HG03354 (cell line): ENCODE measurements around the gene RASD1.
"Not testable (repeated sequence)": the region's sequence is repeated elsewhere in the genome, so short reads cannot be mapped to it uniquely, and the experiment has no call there.

Experiments used
- ATAC-seq: cut with Tn5 transposase; IDR thresholded peaks from one replicate; pipeline ENCODE4 v1.9.1; 2021; ENCODE audit warnings: mild to moderate bottlenecking; ENCODE audit not compliant: unreplicated experiment, poor library complexity, severe bottlenecking

Gene RASD1

GRCh38 chr17:17480593-17481148 lies 15.5 kb downstream of the RASD1 start:
- no peak for ATAC-seq

DNA sequence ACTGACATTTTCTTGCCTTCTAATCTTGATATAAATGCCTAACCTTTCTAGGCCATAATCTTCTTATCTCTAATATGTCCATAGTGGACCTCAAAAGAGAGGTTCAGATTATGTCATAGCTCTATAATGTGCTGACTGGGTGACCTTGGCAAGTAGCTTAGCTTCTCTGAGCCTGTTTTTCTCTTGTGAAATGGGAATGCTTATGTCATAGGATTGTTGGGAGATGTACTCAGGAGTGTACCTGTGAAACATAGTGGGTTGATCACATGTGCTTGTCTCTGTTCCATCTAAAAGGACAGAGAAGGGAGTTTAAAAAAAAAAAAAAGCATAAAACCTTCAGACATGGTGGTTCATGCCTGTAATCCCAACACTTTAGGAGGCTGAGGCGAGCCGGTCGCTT lies 17.0 kb downstream of the RASD1 start:
- ATAC-seq = no peak

DNA sequence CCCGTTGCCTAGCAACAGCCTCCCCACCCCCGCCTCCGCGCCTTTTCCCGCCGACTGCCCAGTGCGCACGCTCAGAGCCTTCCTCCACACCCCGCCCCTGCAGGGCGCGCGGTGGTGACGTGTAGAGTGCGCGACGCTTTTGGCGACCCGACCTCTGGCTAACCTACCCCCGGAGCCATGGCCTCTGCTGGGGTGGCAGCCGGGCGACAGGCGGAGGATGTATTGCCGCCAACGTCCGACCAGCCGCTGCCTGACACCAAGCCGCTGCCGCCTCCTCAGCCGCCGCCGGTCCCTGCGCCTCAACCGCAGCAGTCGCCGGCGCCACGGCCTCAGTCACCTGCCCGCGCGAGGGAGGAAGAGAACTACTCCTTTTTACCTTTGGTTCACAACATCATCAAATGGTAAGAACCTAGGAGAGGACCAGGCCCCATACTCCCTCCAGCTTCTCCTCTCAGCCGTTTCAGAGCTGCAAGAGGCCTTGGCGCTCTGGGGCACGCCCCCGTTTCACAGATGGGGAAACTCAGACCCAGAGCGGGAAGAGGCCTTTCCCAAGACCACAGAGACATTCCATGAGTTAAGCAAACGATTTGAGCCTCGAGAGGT lies 19.2 kb downstream of the RASD1 start, which contains the start of gene MED9:
Gene MED9 (plus strand): TSS at position 136 of the 603 bp plus-strand sequence. CDS start 42 bp downstream, at position 178.
- peak; percentile 87 for ATAC-seq

GRCh38 chr17:17474341-17474740 lies 21.9 kb downstream of the RASD1 start:
- ATAC-seq = no peak

- no peak for ATAC-seq
These were observed 23.8 kb downstream of the RASD1 start for GRCh38 chr17:17472333-17472920.

GRCh38 chr17:17469996-17470395 lies 26.2 kb downstream of the RASD1 start:
- no peak for ATAC-seq

- no peak for ATAC-seq
These were observed 26.8 kb downstream of the RASD1 start for GRCh38 chr17:17469358-17469757.

DNA sequence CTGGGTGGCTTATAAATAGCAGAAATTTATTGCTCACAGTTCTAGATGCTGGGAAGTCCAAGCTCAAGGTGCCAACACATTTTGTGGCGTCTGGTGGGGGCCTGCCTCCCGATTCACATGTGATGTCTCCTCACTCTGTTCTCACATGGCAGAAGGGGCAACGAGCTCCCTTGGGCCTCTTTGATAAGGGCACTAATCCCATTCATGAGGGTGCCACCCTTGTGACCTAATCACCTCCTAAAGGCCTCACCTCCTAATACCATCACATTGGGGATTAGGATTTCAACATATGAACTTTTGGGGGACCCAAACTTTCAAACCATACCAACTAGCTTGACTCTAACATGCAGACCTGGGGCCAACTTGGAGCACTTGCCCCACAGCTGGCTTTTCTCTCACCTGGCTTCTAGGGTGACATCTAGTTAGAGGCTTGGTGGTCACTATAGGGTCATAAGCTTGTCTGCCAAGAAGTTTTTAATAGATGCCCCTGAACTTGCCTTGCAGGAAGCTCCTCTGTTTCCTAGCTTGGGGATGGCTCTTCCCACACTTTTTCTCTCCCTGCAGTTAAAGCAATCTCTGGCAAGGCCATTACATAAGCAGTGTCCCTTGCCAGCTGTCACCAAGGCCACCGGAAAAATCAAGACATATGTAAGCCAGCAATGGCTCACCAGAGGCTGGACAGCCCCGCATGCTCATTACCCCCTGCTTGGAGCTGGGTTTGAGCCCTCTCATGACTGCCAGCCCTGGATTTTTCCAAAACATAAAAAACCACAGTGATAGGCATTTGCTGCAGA lies 27.8 kb downstream of the RASD1 start:
- no peak for ATAC-seq

DNA sequence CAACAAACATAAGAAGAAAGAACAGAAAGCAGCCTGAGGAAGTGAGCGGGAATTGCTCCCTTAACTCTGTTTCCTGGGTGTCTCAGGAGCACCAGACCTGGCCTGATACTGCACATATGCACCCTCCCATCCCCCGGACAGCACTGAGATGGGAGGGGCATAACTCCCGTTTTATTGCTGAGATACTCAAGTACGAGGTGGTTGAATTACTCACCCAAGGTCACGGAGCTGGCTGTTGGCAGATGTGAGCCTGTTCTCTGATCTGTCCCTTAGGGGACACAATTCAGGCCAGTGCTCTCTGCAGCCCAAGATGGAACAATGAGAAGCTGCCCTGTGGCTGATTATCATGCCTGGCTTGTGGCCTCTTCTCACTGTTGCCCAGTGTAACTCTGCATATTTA lies 28.5 kb downstream of the RASD1 start:
- no peak for ATAC-seq

- ATAC-seq = no peak
These were observed 29.2 kb downstream of the RASD1 start for GRCh38 chr17:17467016-17467415.

- ATAC-seq = no peak
These were observed 29.7 kb downstream of the RASD1 start for GRCh38 chr17:17466511-17466910.

GRCh38 chr17:17465878-17466277 lies 30.3 kb downstream of the RASD1 start:
- not testable (repeated sequence) for ATAC-seq

DNA sequence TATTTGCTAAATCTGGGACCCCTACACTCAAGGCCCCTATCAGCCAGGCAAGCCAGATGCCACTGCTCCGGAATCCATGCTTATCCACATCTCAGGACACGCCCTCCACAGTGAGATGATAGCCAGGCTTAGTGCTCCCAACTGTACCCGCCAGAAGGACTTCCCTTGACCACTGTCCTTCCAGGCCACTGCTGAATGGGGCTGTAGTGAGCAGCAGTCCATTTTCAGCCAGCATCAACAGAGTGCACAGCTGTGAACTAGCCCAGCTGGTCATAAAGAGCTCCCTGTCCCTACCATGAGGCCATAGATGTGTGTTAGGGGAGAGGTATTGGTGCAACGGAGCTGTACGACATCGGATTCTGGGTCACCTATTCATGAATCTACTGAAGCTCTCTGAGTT lies 32.4 kb downstream of the RASD1 start:
- no peak for ATAC-seq

DNA sequence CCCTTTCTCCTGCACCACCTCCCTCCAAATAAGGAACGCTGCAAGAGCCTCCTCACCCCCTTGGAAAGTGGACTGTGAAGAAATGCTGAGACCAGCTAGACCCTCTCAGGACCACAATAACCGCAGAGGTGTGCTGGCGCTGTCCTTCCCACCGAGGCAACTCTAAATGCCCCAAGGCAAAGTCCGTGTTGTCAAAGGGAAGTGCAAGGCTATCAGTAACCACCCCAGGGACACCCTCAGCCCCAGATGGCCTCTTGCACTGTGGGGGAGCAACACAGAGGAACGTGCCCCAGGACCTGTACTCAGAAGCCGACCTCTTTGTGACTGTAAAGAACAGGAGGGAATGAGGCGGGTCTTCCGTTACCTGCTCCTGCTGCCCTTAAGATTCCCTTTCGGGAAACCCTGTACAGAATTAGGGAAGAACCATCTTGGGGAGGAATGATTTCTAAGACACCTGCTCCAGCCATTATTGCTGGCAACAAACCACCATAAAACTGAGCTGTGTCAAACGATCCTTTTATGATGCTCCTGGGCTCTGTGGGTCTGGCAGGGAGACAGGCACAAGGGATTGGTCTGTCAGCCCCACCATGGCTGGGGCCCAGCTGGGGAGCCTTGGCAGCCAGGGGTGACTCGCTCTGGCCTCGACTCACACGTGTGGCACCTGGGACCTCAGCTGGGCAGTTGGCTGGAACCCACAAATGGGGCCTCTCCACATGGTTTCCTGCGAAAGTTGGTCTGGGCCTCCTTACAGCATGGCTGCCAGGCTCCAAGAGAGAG lies 34.0 kb downstream of the RASD1 start:
- ATAC-seq = no peak

- ATAC-seq = no peak
These were observed 36.2 kb downstream of the RASD1 start for GRCh38 chr17:17460038-17460437.

DNA sequence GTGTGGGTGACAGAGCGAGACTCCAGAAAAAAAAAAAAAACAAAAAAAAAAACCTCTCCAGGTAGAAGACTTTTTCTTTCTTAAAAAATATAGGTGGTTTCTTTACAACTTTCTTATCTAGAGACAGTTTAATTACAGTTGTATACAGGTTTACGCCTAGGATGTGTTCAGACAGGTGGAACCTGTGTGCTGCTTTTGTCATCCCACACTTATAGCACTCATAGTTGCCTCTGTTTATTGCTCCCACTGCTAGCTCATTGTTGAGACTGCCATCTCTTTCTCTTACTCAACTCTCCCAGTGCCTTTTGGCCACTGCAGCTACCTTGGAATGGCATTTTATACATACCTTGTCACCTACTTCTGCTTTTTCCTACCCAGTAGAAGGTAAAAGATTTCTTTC lies 38.5 kb downstream of the RASD1 start:
- ATAC-seq = no peak

DNA sequence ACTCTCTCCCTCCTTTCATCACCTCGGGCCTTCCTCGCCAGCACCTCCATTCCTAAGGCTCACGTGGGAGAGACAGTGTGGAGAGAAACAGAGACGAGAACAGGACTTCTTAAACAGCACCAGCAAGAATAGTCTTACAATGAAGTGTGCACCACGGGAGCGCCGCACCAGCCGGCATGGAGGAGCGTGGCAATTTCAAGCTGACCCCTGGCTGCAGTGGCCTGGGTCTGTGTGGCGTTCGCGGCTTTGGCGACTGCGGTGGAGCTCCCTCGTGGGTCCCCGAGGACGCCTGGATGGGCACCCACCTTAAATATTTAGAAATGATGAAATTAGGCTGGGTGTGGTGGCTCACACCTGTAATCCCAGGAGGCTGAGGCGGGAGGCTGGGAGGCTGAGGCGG lies 39.9 kb downstream of the RASD1 start:
- ATAC-seq = no peak

GRCh38 chr17:17455173-17455572 lies 41.0 kb downstream of the RASD1 start:
- no peak for ATAC-seq

- not testable (repeated sequence) for ATAC-seq
These were observed 41.5 kb downstream of the RASD1 start for GRCh38 chr17:17454700-17455099.

GRCh38 chr17:17454276-17454675 lies 41.9 kb downstream of the RASD1 start:
- ATAC-seq = no peak
